NOMO-1 treated with dmso at 0.1 percent for 144 hours (cell line): ENCODE results near the gene HSD3B7.
"Not testable (repeated sequence)": the region's sequence is repeated elsewhere in the genome, so short reads cannot be mapped to it uniquely, and the experiment has no call there.

Experiments used
- DNase-seq: peaks from one replicate; lab custom pipeline; 2025; ENCODE audit not compliant: unreplicated experiment; lab: John Stamatoyannopoulos, UW

The HSD3B7 gene

GRCh38 chr16:30984669-30985400, at the start of gene HSD3B7:
Gene HSD3B7 (plus strand): TSS chr16:30985207. CDS start chr16:30985659, 452 bp downstream.
- peak; percentile 49 for DNase-seq

- no peak for DNase-seq
Measured at GRCh38 chr16:30937692-30938091, 47.3 kb upstream of the HSD3B7 start.

GRCh38 chr16:30939571-30939970, 45.4 kb upstream of the HSD3B7 start:
- not testable (repeated sequence) for DNase-seq

- DNase-seq: peak; percentile 43
Measured at GRCh38 chr16:30941600-30942425, 43.2 kb upstream of the HSD3B7 start.

GRCh38 chr16:30942426-30942806, 42.6 kb upstream of the HSD3B7 start:
- DNase-seq: no peak

GRCh38 chr16:30944352-30944751, 40.7 kb upstream of the HSD3B7 start:
- no peak for DNase-seq

- DNase-seq: no peak
Measured at GRCh38 chr16:30946671-30947540, 38.1 kb upstream of the HSD3B7 start.

GRCh38 chr16:30947541-30947858, 37.5 kb upstream of the HSD3B7 start:
- no peak for DNase-seq

- no peak for DNase-seq
Measured at GRCh38 chr16:30947859-30948666, 36.9 kb upstream of the HSD3B7 start.

GRCh38 chr16:30948667-30949649, 36.0 kb upstream of the HSD3B7 start, which contains the start of gene ORAI3:
Gene ORAI3 (plus strand): TSS chr16:30949068. CDS start chr16:30949290, 222 bp downstream.
- DNase-seq: peak; percentile 83

- no peak for DNase-seq
Measured at GRCh38 chr16:30949650-30950515, 35.1 kb upstream of the HSD3B7 start.

GRCh38 chr16:30950516-30951065, 34.4 kb upstream of the HSD3B7 start:
- DNase-seq: no peak

GRCh38 chr16:30951193-30951592, 33.8 kb upstream of the HSD3B7 start:
- no peak for DNase-seq

- DNase-seq: no peak
Measured at GRCh38 chr16:30951750-30952149, 33.3 kb upstream of the HSD3B7 start.

GRCh38 chr16:30953111-30953510, 31.9 kb upstream of the HSD3B7 start:
- DNase-seq: no peak

- peak; percentile 61 for DNase-seq
Measured at GRCh38 chr16:30953511-30954124, 31.4 kb upstream of the HSD3B7 start.

GRCh38 chr16:30954993-30955392, 30.0 kb upstream of the HSD3B7 start:
- DNase-seq: no peak
